ENCODE measurements around the gene KLF1.

GRCh38 chr19:12882589-12882988 is 4.4 kb downstream of the KLF1 start:
- TF ChIP-seq CTCF (IDR thresholded peaks at IDR 0.05 in 4 of 5, conservative IDR thresholded peaks at IDR 0.05 in 1 of 5), result no peak
- no peak for TF ChIP-seq POLR2A (IDR thresholded peaks at IDR 0.05)
